GM18508 (cell line): ENCODE data around the gene BOLA2B.
"Not testable (repeated sequence)": the region's sequence is repeated elsewhere in the genome, so short reads cannot be mapped to it uniquely, and the experiment has no call there.

ENCODE experiments used
- ATAC-seq: cut with Tn5 transposase; IDR thresholded peaks from one replicate; pipeline ENCODE4 v1.9.1; 2021; ENCODE audit warnings: moderate number of reproducible peaks; ENCODE audit not compliant: insufficient read depth, unreplicated experiment

BOLA2B gene

DNA sequence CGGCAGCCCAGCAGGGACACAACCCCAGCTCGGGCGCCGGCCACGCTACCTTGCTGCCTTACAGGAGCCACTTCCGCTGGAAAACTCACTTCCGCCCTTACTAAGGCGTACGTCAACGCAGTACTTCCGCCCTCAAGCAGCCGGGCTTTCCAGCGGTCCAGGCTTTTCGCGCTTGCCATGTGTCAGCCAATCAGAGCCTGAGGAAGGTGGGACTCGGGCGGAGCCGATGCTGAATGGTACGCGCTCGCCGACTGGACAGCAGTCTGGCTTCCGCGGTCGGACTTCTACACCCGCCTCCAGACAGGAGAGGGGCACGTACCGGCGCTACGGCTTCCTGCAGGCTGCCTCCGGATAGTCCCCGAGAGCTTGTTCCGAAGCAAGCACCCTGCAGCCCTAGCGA, at the start of gene BOLA2B, which contains the start of gene SLX1A:
Gene BOLA2B, minus strand, starts transcription at position 52 of the 400 bp plus-strand sequence. CDS start 71 bp downstream, outside the sequence.
Gene SLX1A, plus strand, starts transcription at position 261 of the 400 bp plus-strand sequence. CDS start 210 bp downstream, outside the sequence.
- peak; percentile 70 for ATAC-seq

DNA sequence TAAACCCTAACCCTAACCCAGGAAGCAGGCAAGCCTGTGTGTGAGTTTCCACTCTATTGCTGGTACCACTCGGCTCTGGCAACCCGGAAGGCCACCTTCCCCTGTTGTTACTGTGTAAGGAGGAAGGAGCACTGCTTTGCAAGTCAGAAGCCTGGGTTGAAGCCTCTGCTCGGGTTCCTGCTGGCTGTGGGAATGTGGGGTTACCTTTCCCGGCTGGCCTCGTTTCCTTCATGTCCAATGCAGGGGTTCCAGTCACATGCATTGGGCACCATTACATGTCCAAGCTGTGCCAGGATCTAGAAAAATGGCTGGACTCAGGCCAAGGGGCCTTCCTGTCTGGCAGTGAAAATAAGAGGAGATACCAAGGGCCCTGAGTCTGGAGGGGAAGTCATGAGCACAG, 23.6 kb upstream of the BOLA2B start:
- ATAC-seq: not testable (repeated sequence)

DNA sequence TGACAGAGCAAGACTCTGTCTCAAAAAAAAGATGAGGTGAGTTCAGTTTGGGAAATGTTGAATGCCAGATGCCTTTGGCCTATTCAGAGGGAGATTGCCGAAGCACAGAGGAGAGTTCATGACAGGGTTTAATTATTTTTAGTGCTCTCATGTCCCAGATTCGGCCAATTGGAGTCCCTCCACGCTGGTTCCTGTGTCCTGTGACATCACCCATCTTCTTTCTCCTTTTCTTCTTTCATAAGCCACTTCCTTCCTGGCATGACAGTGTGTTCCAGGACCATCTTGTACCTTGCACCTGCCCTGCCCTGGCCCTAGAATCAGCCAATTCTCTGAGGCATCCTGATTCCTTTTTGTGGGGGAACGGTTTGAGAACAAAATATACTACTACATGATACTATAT, 17.9 kb upstream of the BOLA2B start:
- not testable (repeated sequence) for ATAC-seq

DNA sequence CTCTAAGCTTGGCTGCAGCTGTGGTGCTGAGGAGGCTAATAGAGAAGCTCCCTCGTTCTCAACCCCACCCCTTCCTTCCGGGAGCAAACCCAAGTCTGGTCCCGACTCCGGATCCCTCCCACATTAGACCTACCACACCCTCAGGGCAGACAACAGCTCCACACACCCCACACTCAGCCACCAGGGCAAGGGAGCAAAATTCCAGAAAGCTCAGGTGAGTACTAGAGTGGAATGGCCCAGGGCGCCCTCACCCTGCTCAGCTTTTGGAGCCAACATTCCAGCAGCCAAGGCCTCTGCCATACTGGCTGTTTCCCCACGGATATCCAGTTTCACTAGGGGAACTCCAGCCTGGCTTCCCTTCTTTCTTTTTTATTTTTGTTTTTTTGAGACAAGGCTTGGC, 15.6 kb upstream of the BOLA2B start:
- not testable (repeated sequence) for ATAC-seq

DNA sequence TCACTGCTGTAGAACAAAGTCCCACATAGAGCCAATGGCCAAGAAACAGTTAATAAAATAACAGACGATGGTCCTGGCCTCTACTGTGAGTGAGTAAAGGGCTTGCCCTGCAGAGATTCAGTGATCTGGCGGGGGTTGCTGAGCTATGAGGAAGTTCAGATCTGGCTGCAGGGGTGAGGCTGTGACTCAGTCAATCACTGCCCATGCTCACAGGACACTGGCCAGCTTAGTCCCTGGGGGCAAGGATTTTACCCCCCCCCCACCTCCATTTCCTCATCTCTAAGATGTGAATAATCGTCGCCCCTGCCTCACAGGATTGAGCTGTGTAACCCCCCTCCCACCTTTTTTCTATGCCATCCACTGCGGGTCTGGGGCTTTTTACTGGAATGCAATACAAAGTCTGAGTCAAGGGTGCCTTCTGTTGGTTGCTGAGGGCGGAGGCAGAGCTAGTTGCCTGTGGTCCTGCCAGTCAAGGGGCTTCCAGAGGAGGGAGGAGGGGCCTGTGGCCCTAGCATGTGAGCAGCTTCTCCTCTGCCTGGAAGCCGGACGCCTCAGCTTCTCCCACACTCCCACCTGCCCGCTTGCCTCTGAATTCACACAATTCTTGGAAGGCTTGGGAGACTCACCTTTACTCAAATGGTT, 13.7 kb upstream of the BOLA2B start:
- not testable (repeated sequence) for ATAC-seq

DNA sequence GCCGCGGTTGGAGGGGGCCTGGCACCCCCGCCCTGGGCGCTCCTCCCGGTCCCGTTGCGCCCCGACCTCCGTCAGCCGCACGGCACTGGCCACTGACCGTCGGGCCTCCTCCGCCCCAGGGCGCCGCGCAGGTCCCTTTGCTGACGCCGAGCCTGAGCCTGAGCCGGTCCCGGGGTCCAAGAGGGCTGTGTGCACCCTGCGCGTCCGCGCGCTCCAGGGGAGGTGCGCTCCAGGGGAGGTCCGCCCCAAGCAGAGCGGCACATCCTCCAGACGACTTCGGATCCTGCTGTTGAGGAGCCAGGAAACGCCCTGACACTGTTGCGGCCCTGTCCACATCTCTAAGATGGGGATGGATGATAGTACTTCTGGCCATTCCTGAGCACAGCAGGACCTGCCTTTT, 12.8 kb upstream of the BOLA2B start:
- not testable (repeated sequence) for ATAC-seq

DNA sequence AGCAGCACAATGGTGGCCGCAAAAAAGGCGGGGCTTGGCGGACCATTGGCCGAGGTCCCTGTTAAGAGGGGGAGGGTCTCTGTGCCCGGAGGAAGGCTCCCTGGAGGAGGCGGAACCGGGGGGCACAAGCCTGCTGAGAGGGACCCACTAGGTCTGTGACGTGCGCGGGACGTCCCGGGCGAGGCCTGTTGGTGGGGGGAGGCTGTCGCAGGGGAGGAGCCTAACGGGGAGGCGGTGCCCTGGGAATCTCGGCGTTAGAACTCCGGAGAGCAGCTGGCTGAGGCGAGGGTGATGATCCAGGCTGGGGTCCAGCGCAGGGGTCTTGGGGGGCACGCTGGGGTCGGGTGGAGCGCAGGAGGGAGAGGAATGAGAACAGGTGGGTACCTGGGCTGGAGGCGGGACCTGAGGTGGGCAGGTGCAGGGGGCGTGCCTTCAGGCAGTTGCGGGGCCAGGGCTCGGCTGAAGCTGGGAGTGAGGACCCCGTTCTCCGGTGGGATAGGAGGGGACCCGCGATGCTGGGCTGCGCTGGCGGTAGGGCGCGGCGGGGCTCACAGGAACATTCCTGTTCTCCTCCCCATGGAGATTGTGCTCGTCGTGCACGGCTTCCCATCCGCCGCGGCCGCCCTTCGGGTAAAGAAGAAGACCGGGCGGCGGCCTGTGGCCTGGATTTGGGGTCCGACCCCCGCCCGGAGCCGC, 12.2 kb upstream of the BOLA2B start:
- not testable (repeated sequence) for ATAC-seq

DNA sequence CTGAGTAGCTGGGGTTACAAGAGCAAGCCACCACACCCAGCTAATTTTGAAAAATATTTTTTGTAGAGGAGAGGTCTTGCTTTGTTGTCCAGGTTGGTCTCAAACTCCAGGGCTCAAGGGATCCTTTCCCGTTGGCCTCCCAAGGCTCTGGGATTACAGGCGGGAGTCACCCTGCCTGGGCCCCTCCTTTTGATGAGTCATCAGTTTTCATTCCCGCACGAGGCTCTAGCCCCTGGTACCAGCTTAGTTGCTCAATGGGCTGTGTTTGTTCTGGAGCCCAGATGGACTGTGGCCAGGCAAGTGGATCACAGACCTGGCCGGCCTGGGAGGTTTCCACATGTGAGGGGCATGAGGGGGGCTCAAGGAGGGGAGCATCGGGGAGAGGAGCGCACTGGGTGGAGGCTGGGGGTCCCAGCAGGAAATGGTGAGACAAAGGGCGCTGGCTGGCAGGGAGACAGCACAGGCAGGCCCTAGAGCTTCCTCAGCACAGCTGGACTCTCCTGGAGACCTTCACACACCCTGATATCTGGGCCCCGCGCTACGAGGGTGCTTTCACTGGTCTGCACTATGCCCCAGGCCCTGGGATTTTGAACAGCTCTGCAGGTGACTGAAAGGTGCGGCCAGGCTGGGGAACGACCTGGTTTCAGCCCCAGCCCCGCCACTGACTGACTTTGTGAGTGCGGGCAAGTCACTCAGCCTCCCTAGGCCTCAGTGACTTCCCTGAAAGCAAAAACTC, 6.3 kb upstream of the BOLA2B start:
- not testable (repeated sequence) for ATAC-seq

DNA sequence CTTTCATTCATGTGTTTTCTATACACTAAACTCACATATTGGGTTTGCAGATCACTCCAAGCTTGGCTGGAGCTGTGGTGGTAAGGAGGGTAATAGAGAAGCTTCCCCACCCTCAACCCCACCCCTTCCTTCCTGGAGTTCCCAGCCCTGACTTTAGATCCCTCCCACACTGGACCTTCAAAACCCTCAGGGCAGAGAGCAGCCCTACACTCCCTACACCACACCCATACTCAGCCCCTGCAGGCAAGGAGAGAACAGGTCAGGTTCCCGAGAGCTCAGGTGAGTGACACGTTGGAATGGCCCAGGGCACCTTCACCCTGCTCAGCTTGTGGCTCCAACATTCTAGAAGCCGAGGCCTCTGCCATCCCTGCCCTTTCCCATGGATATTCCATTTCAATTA, 5.6 kb upstream of the BOLA2B start, which contains the start of gene SULT1A3:
Gene SULT1A3, plus strand, starts transcription at position 207 of the 400 bp plus-strand sequence. CDS start 1,474 bp downstream, outside the sequence.
- ATAC-seq: not testable (repeated sequence)

DNA sequence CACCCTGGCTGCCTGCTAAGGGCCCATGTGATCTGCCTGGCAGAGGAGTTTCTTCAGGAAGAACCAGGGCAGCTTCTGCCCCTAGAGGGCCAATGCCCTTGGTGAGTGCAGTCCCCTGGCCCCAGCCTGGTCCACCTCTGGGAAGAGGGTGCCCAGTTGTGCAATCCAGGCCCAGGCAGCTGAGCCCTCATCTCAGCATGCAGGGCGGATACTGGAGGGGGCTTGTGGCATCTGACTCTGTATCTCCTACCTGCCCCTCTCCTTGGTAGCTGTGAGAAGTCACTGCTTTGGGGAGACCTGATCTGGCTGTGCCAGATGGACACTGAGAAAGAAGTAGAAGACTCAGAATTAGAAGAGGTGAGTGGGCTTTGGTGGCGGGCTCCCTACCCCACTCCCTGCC, 3.5 kb upstream of the BOLA2B start:
- ATAC-seq: not testable (repeated sequence)

DNA sequence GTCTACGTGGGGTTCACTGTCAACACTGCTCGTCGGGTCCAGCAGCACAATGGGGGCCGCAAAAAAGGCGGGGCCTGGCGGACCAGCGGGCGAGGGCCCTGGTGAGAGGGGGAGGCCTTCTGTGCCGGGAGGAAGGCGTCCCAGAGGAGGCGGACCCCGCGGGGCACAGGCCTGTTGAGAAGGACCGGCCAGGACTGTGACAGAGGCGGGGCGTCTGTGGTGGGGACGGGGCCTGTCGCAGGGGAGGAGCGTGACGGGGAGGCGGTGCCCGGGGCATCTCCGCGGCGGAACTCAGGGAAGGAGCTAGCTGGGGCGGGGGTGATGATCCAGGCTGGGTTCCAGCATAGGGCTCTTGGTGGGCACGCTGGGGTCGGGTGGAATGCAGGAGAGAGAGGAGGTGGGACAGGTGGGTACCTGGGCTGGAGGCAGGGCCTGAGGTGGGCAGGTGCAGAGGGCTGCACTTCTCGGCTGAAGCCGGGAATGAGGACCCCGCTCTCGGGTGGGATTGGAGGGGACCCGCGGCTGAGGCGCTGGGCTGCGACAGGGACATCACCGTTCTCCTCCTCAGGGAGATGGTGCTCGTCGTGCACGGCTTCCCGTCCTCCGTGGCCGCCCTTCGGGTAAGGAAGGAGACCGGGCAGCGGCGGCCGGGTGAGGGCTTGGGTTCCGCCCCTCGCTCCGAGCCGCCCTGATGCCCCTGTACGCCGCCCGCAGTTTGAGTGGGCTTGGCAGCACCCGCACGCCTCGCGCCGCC, 883 bp upstream of the BOLA2B start:
- ATAC-seq: peak; percentile 33

DNA sequence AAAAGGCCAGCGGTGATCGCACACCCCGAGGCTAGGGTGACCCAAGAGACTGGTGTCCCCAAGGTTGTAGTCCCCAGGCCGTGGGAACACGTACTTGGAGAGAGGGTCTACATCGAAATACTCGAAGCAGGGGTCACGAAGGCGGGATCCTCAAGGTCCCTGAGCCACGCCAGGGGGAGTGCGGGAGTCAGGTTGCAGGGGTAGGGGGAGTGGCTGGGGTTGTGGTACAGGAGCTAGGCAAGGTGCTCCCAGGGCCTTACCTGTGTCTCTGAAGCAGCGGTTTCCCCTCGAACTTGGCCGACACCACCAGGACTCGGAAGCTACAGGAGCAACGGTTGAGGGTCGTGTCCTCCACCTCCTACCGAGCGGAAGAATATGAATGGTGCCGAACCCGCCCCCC, 368 bp downstream of the BOLA2B start:
- ATAC-seq: not testable (repeated sequence)

DNA sequence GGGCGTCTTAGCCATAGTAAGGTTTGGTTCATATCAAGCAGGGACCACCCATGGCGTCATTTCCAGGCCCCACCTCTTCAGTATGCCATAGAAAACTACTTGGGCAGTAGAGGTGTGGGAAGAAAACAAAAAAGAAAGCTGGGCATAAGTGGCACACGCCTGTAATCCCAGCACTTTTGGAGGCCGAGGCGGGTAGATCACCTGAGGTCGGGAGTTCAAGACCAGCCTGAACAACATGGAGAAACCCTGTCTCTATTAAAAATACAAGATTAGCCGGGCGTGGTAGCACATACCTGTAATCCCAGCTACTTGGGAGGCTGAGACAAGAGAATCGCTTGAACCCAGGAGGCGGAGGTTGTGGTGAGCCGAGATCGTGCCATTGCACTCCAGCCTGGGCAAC, 2.3 kb downstream of the BOLA2B start:
- ATAC-seq: not testable (repeated sequence)

DNA sequence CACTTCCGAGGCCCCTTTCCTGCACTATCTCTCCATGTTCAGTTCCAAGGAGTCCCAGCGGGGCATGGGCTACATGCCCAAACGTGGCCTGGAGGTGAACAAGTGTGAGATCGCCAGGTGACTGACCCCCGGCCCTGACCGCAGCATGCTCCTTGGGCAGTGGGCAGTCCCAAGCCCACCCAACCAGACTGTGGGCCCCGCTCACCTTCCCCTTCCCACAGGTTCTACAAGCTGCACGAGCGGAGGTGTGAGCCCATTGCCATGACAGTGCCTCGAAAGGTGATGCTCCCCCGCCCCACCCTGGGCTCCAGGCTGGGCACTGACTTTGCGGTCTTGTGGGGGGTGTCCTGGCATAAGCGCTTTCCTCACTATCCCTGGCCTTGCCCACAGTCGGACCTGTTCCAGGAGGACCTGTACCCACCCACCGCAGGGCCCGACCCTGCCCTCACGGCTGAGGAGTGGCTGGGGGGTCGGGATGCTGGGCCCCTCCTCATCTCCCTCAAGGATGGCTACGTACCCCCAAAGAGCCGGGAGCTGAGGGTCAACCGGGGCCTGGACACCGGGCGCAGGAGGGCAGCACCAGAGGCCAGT, 5.4 kb downstream of the BOLA2B start:
- ATAC-seq: no peak

DNA sequence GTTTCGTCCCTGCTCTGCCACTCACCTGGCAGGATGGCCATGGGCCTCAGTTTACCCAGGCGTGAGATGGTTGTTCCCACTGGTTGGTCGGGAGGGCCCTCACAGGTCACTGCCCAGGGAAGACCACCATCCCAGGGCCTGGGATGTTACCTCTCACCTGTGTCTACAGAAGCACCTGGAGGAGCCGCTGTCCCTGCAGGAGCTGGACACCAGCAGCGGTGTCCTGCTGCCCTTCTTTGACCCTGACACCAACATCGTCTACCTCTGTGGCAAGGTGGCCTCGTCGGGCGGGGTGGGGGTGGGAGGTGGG, 6.0 kb downstream of the BOLA2B start:
- no peak for ATAC-seq

DNA sequence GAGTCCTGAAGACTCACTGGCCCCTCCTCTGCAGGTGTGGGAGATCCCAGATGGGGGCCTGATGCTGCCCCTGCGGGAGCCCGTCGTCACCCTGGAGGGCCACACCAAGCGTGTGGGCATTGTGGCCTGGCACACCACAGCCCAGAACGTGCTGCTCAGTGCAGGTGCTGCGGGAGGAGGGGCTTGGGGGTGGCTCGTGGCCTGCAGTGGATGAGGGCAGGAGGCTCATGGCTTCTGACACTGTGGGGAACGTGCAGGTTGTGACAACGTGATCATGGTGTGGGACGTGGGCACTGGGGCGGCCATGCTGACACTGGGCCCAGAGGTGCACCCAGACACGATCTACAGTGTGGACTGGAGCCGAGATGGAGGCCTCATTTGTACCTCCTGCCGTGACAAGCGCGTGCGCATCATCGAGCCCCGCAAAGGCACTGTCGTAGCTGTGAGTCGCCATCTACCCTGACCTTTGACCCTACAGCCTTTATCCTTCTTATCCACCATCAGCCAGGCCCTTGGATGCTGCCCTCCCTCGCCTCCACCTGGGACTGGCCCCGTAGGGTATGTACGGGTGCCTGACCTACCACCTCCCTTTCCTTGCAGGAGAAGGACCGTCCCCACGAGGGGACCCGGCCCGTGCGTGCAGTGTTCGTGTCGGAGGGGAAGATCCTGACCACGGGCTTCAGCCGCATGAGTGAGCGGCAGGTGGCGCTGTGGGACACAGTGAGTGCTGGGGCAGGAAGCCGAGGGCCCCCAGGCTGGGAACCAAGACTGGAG, 6.5 kb downstream of the BOLA2B start:
- ATAC-seq: no peak

DNA sequence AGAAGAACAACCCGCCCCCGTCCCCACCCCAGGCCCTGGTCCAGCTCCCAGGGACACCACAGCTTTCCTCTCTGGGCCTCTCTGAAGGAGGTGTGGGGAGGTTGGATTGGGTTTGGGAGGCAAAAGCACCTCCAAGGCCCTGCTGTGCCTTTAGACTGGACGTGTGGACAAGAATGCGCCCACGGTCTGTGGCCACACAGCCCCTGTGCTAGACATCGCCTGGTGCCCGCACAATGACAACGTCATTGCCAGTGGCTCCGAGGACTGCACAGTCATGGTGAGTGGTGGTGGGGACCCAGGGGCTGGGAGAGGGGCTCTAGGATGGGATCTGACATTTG, 7.1 kb downstream of the BOLA2B start:
- ATAC-seq: no peak

DNA sequence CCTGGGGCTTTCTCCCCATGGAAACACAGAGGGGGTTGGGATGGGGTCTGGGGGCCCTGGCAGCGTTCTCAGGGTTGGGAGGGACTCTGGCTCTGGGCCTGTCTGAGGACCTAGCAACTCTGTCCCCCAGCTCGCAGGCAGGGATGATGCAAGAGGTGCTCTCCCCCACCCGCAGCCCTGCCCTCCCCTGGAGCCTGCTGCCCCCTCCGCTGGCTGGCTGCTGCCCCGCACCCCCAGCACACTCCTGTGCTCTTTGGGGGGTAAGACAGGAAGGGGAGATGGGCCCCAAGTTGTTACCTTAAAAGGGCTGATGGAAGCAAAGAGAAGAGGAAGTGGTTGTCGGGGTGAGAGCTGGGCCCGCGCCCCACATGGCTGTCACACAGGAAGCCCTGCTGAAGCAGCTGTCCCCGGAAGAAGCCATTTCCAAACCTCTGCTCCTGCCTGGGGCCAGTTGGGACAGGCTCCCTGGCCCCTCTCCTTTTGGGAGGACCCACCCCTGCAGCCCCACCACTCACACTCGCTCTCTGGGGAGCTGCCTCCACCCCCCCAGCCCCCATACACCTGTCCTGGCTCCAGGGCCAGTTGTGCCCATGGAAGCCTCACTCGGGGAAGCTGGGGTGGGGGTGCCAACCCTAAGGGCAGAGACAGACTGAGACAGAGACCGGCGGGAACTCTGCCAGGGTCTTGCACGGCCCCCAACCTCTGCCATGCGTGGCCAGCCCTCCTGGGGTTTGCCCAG, 7.6 kb downstream of the BOLA2B start:
- no peak for ATAC-seq
